ENCODE results near the gene PACS1. TPM values are rescaled to one million over a fixed set of nuclear protein-coding genes. Genes with fewer than 3 reads are reported as not detected.
A peak's percentile ranks its signal among the peaks of the same experiment; 100 is the strongest.

The PACS1 gene
- total and polyA plus RNA-seq, 2 donors (not counting 1 experiment from before 2014, with no cell fraction given): 131 to 303 TPM

DNA sequence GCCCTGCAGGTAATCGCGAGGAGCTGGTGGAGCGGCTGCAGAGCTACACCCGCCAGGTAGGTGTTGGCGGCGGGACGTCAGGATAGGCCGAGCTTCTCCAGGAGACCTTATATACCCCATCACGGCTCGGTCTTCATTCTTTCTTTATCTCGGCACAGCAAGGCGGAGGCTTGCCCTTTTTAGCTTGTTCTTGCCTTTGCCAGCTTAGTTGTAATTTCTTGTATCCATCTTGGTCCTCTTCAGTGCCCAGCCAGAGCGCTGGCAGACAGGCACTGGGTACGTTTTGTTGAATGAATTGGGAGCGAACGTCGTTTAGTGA, 17.4 kb upstream of the PACS1 start:
- no peaks in the 10 kb centered on the region for H3K9me3 Mint-ChIP-seq (ENCODE audit: insufficient read depth)
- 2% methylated on average over 17 of the region's 17 CpGs for WGBS (ENCODE audit: insufficient coverage)
- H3K4me3 Mint-ChIP-seq: peak overlapping the region; percentile 99
- POLR2A ChIA-PET: interaction anchor here (0.6 to 1.4 kb wide), 8 partner anchors 15 to 664 kb away, joined by 3 to 9 read pairs (median 4); partner anchors contain the start of gene BANF1
- CTCF ChIA-PET: interaction anchor here (0.7 to 8.0 kb wide), 10 partner anchors 8 to 341 kb away, joined by 3 to 78 read pairs (median 4); partner anchors contain the start of genes BANF1, KAT5, PACS1 and SNX32
- H3K27ac Mint-ChIP-seq: peak overlapping the region; percentile 96
- H3K36me3 ChIP-seq (replicated peaks in 1 of 2; ENCODE audit: control extremely low read depth in 1 of 2, control insufficient read depth in 1 of 2, extremely low read depth in 1 of 2, insufficient read depth in 2 of 2, low read length in 1 of 2): peaks cover 0 to 36% of the 10 kb centered on the region in 2 experiments
- H3K9ac ChIP-seq (ENCODE audit: low read length): peak overlapping the region; percentile 92
- no peaks in the 10 kb centered on the region for H3K9me3 ChIP-seq (ENCODE audit: control extremely low read depth in 1 of 3, control insufficient read depth in 2 of 3, insufficient read depth in 1 of 3, low read length in 2 of 3)
- intact Hi-C loops (cut with micrococcal nuclease): loop anchor here (1.0 to 5.0 kb wide), 8 partner anchors 18 to 216 kb away; partner anchors contain the start of genes BANF1, CFL1, EFEMP2 and EIF1AD
- peaks cover 12% of the 10 kb centered on the region for H3K27me3 Mint-ChIP-seq
- H3K4me3 ChIP-seq (ENCODE audit: control extremely low read depth in 1 of 5, extremely low read depth in 1 of 5, insufficient read depth in 1 of 5, low read depth in 2 of 5, low read length in 4 of 5): peak overlapping the region; percentile 78 to 99 (median 88)
- H3K27ac ChIP-seq (ENCODE audit: low read length in 2 of 2): peak overlapping the region; percentile 58 to 85
- H3K4me2 ChIP-seq (replicated peaks; ENCODE audit: low read depth, low read length, poor library complexity, severe bottlenecking): peak overlapping the region; percentile 93
- H3K4me1 Mint-ChIP-seq: peaks cover 29% of the 10 kb centered on the region
- H3K79me2 ChIP-seq (ENCODE audit: control insufficient read depth, insufficient read depth, low read length): peaks cover 76% of the 10 kb centered on the region
- H3K27me3 ChIP-seq (replicated peaks in 1 of 4; ENCODE audit: control extremely low read depth in 1 of 4, control insufficient read depth in 3 of 4, insufficient read depth in 4 of 4, low read length in 3 of 4): peaks cover 0 to 21% (median 4%) of the 10 kb centered on the region in 4 experiments
- TF ChIP-seq EZH2 (IDR thresholded peaks at IDR 0.05; ENCODE audit: borderline replicate concordance, insufficient read depth, low read depth, low read length, poor library complexity, severe bottlenecking): no peak
- TF ChIP-seq, protein P1, sequence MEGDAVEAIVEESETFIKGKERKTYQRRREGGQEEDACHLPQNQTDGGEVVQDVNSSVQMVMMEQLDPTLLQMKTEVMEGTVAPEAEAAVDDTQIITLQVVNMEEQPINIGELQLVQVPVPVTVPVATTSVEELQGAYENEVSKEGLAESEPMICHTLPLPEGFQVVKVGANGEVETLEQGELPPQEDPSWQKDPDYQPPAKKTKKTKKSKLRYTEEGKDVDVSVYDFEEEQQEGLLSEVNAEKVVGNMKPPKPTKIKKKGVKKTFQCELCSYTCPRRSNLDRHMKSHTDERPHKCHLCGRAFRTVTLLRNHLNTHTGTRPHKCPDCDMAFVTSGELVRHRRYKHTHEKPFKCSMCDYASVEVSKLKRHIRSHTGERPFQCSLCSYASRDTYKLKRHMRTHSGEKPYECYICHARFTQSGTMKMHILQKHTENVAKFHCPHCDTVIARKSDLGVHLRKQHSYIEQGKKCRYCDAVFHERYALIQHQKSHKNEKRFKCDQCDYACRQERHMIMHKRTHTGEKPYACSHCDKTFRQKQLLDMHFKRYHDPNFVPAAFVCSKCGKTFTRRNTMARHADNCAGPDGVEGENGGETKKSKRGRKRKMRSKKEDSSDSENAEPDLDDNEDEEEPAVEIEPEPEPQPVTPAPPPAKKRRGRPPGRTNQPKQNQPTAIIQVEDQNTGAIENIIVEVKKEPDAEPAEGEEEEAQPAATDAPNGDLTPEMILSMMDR (IDR thresholded peaks at IDR 0.05): no peak
- no peak for ATAC-seq (ENCODE audit: low read depth)
- H2AFZ ChIP-seq (ENCODE audit: insufficient read depth, low read depth, low read length, poor library complexity, severe bottlenecking): peak overlapping the region; percentile 87
- no peak for DNase-seq
- H4K20me1 ChIP-seq (ENCODE audit: control insufficient read depth, insufficient read depth, low read length, poor library complexity, severe bottlenecking): peaks cover 35% of the 10 kb centered on the region
- peaks cover 25 to 29% of the 10 kb centered on the region in 2 donors for H3K4me1 ChIP-seq (ENCODE audit: control insufficient read depth in 2 of 2, insufficient read depth in 2 of 2, low read length in 2 of 2)

DNA sequence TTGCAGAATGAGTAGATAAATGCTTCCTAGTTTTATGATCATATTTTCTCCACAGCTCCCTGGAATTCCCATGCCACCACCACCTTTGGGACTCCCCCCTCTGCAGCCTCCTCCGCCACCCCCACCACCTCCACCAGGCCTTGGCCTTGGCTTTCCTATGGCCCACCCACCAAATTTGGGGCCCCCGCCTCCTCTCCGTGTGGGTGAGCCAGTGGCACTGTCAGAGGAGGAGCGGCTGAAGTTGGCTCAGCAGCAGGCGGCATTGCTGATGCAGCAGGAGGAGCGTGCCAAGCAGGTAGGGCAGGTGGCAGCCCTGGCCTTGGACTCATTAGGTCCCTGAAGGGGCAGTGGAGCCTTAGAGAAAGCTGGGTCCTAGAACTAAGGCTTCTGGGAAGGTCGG, 15.1 kb upstream of the PACS1 start:
- Histone ChIP-seq H3K27me3 (replicated peaks in 1 of 4; ENCODE audit: control extremely low read depth in 1 of 4, control insufficient read depth in 3 of 4, insufficient read depth in 4 of 4, low read length in 3 of 4) (no peaks in the 10 kb centered on the region), H3K9ac (ENCODE audit: low read length) (no peak overlapping the region), H3K4me3 (ENCODE audit: control extremely low read depth in 1 of 5, extremely low read depth in 1 of 5, insufficient read depth in 1 of 5, low read depth in 2 of 5, low read length in 4 of 5) (no peak overlapping the region), H3K9me3 (ENCODE audit: control extremely low read depth in 1 of 3, control insufficient read depth in 2 of 3, insufficient read depth in 1 of 3, low read length in 2 of 3) (no peaks in the 10 kb centered on the region), H3K4me2 (replicated peaks; ENCODE audit: low read depth, low read length, poor library complexity, severe bottlenecking) (no peak overlapping the region), H3K79me2 (ENCODE audit: control insufficient read depth, insufficient read depth, low read length) (peaks cover 81% of the 10 kb centered on the region), H4K20me1 (ENCODE audit: control insufficient read depth, insufficient read depth, low read length, poor library complexity, severe bottlenecking) (peaks cover 44% of the 10 kb centered on the region), H3K27ac (ENCODE audit: low read length in 2 of 2) (no peak overlapping the region), H3K4me1 (ENCODE audit: control insufficient read depth in 2 of 2, insufficient read depth in 2 of 2, low read length in 2 of 2) (peaks cover 15 to 21% of the 10 kb centered on the region in 2 donors), H3K36me3 (replicated peaks in 1 of 2; ENCODE audit: control extremely low read depth in 1 of 2, control insufficient read depth in 1 of 2, extremely low read depth in 1 of 2, insufficient read depth in 2 of 2, low read length in 1 of 2) (peaks cover 0 to 59% of the 10 kb centered on the region in 2 experiments), H2AFZ (ENCODE audit: insufficient read depth, low read depth, low read length, poor library complexity, severe bottlenecking) (no peak overlapping the region)
- intact Hi-C loops (cut with micrococcal nuclease): no loop called here
- no peaks in the 10 kb centered on the region for H3K27me3 Mint-ChIP-seq
- ATAC-seq (ENCODE audit: low read depth) (no peak), DNase-seq (no peak)
- ChIA-PET POLR2A (no interaction called here), CTCF (interaction anchor here (2.1 to 8.0 kb wide), 3 partner anchors 10 to 81 kb away, joined by 8 to 78 read pairs (median 10); partner anchors contain the start of gene PACS1)
- no peak overlapping the region for H3K4me3 Mint-ChIP-seq
- no peak overlapping the region for H3K27ac Mint-ChIP-seq
- TF ChIP-seq, protein P1 (IDR thresholded peaks at IDR 0.05): no peak
- TF ChIP-seq EZH2 (IDR thresholded peaks at IDR 0.05; ENCODE audit: borderline replicate concordance, insufficient read depth, low read depth, low read length, poor library complexity, severe bottlenecking): no peak
- 95% methylated on average over 7 of the region's 7 CpGs for WGBS (ENCODE audit: insufficient coverage)
- no peaks in the 10 kb centered on the region for H3K9me3 Mint-ChIP-seq (ENCODE audit: insufficient read depth)
- H3K4me1 Mint-ChIP-seq: peaks cover 25% of the 10 kb centered on the region
